ENCODE results near the gene COG5. TPM values are rescaled to one million over a fixed set of nuclear protein-coding genes. Genes with fewer than 3 reads are reported as not detected.

The COG5 gene
- polyA plus RNA-seq, 3 donors, result 12.7 to 29.0 (median 28.1) TPM

DNA sequence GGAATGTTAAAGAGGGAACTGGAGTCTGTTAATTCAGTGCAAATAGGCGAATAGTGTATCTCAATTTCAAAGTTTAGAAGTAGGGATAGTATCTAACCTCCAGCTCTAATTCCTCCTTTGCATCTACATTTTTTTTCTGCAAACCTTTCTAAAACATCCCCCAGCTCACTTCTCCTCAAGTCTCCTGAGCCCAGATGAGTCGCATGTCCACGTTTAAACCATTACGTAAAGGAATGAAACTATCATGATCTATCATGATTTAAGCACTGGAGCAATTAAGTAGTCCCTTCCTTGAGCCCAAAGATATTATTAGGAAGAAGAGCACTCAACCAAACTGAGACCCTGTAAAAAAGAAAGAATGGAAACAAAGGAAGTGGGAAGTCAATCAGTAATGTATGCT lies 64.0 kb downstream of the COG5 start:
- no peak for DNase-seq
- Histone ChIP-seq H3K4me3 (replicated peaks in 1 of 3; ENCODE audit: low read depth in 2 of 3, low read length in 3 of 3) (no peak overlapping the region), H3K4me2 (replicated peaks; ENCODE audit: extremely low read depth, low read length, poor library complexity, severe bottlenecking) (no peak overlapping the region), H3K9ac (ENCODE audit: insufficient read depth, low read length, poor library complexity, severe bottlenecking) (no peak overlapping the region), H3K27me3 (ENCODE audit: control insufficient read depth in 2 of 2, insufficient read depth in 2 of 2, low read length in 2 of 2) (no peaks in the 10 kb centered on the region), H3K27ac (ENCODE audit: low read depth in 1 of 2, low read length in 2 of 2) (no peak overlapping the region), H3K79me2 (ENCODE audit: insufficient read depth, low read length) (no peaks in the 10 kb centered on the region), H4K20me1 (ENCODE audit: insufficient read depth, low read length) (peaks cover 16% of the 10 kb centered on the region), H2AFZ (ENCODE audit: insufficient read depth, low read depth, low read length, poor library complexity, severe bottlenecking) (no peak overlapping the region), H3K36me3 (replicated peaks in 1 of 2; ENCODE audit: control insufficient read depth in 1 of 2, insufficient read depth in 2 of 2, low read length in 2 of 2) (no peaks in the 10 kb centered on the region), H3K4me1 (ENCODE audit: control insufficient read depth in 1 of 2, insufficient read depth in 2 of 2, low read length in 2 of 2) (no peaks in the 10 kb centered on the region), H3K9me3 (replicated peaks in 1 of 2; ENCODE audit: control insufficient read depth in 1 of 2, insufficient read depth in 1 of 2, low read length in 2 of 2) (no peaks in the 10 kb centered on the region)
- Mint-ChIP-seq H3K4me1 (peaks cover 2% of the 10 kb centered on the region), H3K4me3 (no peak overlapping the region), H3K36me3 (peaks cover 6 to 13% of the 10 kb centered on the region in 2 donors), H3K27ac (no peak overlapping the region), H3K27me3 (ENCODE audit: low read depth in 3 of 3) (no peaks in the 10 kb centered on the region), H3K9me3 (peaks cover 0 to 6% (median 0%) of the 10 kb centered on the region in 7 donors)
- TF ChIP-seq CTCF (IDR thresholded peaks at IDR 0.05), result no peak
- WGBS (ENCODE audit: insufficient coverage), result 80% methylated on average over 1 of the region's 4 CpGs
- intact Hi-C loops (cut with micrococcal nuclease), result no loop called here

DNA sequence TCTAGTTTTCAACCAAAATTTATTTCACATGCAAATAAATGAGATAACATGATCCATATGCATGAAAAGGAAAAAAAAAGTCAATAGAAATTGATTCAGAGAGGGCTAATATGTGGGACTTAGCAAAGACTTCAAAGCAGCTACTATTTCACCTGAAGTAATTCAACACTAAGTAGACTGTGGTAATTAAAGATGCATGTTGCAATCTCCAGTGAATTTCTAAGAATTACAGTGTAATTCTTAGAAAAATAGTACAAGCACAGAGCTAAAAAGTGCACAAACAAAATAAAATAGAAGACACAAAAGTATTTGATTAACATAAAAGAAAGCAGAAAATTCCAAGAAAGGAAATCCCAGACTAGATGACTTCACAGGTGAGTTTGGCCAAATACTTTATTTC lies 68.2 kb downstream of the COG5 start:
- Histone ChIP-seq H3K27ac (ENCODE audit: low read depth in 1 of 2, low read length in 2 of 2) (no peak overlapping the region), H4K20me1 (ENCODE audit: insufficient read depth, low read length) (peaks cover 28% of the 10 kb centered on the region), H3K36me3 (replicated peaks in 1 of 2; ENCODE audit: control insufficient read depth in 1 of 2, insufficient read depth in 2 of 2, low read length in 2 of 2) (no peaks in the 10 kb centered on the region), H3K9me3 (replicated peaks in 1 of 2; ENCODE audit: control insufficient read depth in 1 of 2, insufficient read depth in 1 of 2, low read length in 2 of 2) (no peaks in the 10 kb centered on the region), H3K4me1 (ENCODE audit: control insufficient read depth in 1 of 2, insufficient read depth in 2 of 2, low read length in 2 of 2) (no peaks in the 10 kb centered on the region), H3K4me3 (replicated peaks in 1 of 3; ENCODE audit: low read depth in 2 of 3, low read length in 3 of 3) (no peak overlapping the region), H3K9ac (ENCODE audit: insufficient read depth, low read length, poor library complexity, severe bottlenecking) (no peak overlapping the region), H2AFZ (ENCODE audit: insufficient read depth, low read depth, low read length, poor library complexity, severe bottlenecking) (no peak overlapping the region), H3K79me2 (ENCODE audit: insufficient read depth, low read length) (no peaks in the 10 kb centered on the region), H3K27me3 (ENCODE audit: control insufficient read depth in 2 of 2, insufficient read depth in 2 of 2, low read length in 2 of 2) (no peaks in the 10 kb centered on the region), H3K4me2 (replicated peaks; ENCODE audit: extremely low read depth, low read length, poor library complexity, severe bottlenecking) (no peak overlapping the region)
- H3K27me3 Mint-ChIP-seq (ENCODE audit: low read depth in 3 of 3), result no peaks in the 10 kb centered on the region
- peaks cover 2% of the 10 kb centered on the region for H3K4me1 Mint-ChIP-seq
- no peak for DNase-seq
- peaks cover 5 to 14% of the 10 kb centered on the region in 2 donors for H3K36me3 Mint-ChIP-seq
- no peak for TF ChIP-seq CTCF (IDR thresholded peaks at IDR 0.05)
- no peak overlapping the region for H3K4me3 Mint-ChIP-seq
- intact Hi-C loops (cut with micrococcal nuclease), result no loop called here
- H3K27ac Mint-ChIP-seq, result no peak overlapping the region
- H3K9me3 Mint-ChIP-seq, result peaks cover 0 to 6% (median 0%) of the 10 kb centered on the region in 7 donors
